Skeletal muscle satellite cell (primary cell): Measurements from ENCODE around the gene RTN4RL1.
A peak's percentile ranks its signal among the peaks of the same experiment; 100 is the strongest.

Source experiments
- H3K27me3 ChIP-seq: 2 replicates; pipeline ENCODE4 v1.7.0; 2013; ENCODE audit warnings: low read length; ENCODE audit not compliant: control insufficient read depth, insufficient read depth
- H3K36me3 ChIP-seq: 2 replicates; pipeline ENCODE4 v1.7.0; 2013; ENCODE audit warnings: mild to moderate bottlenecking, control low read depth, low read length; ENCODE audit not compliant: insufficient read depth
- H3K4me1 ChIP-seq: 2 replicates; pipeline ENCODE4 v1.7.0; 2013; ENCODE audit warnings: low read length; ENCODE audit not compliant: control insufficient read depth, insufficient read depth
- H3K4me2 ChIP-seq: 2 replicates; pipeline ENCODE4 v1.7.0; 2013; ENCODE audit warnings: mild to moderate bottlenecking, low read length
- H3K4me3 ChIP-seq: 2 replicates; pipeline ENCODE4 v1.7.0; 2013; ENCODE audit warnings: low read length
- H3K9ac ChIP-seq: 2 replicates; pipeline ENCODE4 v1.7.0; 2013; ENCODE audit warnings: mild to moderate bottlenecking, low read depth, low read length, moderate library complexity
- H3K9me3 ChIP-seq: replicated peaks from 2 replicates; pipeline ENCODE4 v1.7.0; 2013; ENCODE audit warnings: mild to moderate bottlenecking, control low read depth, low read length

Gene RTN4RL1

DNA sequence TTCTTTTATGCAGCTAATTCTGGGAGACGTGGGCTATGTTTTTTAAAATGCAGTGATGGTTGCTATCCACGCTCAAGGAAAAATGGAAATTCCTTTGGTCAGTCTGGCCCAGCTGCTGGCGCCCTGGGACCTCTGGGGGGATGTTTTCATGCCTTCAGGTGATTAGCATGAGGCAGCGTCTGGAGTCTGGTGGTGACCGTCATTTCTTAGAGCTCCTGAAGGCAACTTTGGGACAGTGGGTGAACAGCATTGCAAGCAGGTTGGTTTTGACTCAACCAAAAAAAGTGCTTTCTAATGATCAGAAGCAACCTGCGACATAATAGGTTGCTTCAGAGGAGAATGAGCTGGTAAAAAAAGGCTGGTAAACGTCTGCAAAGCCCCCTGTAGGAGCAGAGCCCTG, 113.0 kb downstream of the RTN4RL1 start:
- no peak overlapping the region for H3K4me2 ChIP-seq
- peaks cover 75% of the 10 kb centered on the region for H3K27me3 ChIP-seq
- H3K9ac ChIP-seq: no peak overlapping the region
- H3K4me3 ChIP-seq: no peak overlapping the region
- H3K9me3 ChIP-seq: no peaks in the 10 kb centered on the region
- H3K36me3 ChIP-seq: no peaks in the 10 kb centered on the region
- H3K4me1 ChIP-seq: peaks cover 14% of the 10 kb centered on the region

DNA sequence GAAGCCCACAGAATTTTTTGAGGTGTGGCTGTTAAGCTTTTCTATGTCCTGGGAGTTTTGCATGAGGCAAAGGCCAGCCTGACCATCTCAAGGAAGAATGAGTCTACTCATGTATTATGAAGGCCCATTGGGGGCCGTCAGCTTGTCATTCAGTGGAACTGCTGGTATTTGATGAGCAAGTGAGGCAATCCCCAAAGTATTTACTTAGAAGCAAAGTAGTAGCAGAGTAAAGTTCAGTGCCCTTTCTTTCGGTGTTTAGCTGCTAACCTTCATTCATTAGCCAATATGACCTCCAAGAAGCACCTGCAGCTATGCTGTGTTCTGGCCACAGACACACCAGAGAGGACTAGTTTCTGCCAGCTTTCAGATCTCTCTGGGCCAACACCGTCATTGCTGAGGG, 115.1 kb downstream of the RTN4RL1 start:
- no peaks in the 10 kb centered on the region for H3K36me3 ChIP-seq
- no peak overlapping the region for H3K4me3 ChIP-seq
- peaks cover 14% of the 10 kb centered on the region for H3K4me1 ChIP-seq
- no peaks in the 10 kb centered on the region for H3K9me3 ChIP-seq
- H3K27me3 ChIP-seq: peaks cover 76% of the 10 kb centered on the region
- H3K9ac ChIP-seq: no peak overlapping the region
- no peak overlapping the region for H3K4me2 ChIP-seq

DNA sequence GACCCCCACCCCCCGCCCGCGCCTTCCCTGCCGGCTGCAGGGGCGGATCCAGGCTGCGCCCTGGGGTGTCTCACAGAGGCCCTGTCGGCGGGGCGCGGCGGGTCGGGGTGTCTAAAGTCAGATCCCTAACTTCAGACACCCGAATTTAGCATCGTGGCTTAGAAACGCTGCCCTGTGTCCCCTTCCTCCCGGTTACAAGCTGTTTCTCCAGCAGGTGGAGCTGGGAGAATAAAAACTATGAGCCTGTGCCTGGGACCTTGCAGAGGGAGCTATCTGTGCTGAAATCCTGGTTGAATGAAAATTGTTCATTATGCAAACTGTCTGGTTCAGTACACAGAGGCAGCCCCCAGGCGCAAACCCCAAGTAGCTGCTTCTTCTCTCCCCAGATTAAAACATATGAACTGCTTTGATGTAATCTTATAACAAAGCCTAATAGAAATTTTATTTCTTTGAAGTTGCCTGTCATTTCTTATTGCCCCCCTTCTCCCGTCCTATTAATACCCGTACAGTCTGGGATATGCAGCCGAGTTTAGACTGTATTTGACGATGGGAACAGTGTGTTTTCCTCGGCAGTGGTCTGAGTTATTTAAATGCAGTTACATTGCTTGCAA, 116.3 kb downstream of the RTN4RL1 start:
- peak overlapping the region; percentile 61 for H3K4me3 ChIP-seq

GRCh38 chr17:1907909-1908698, 117.0 kb downstream of the RTN4RL1 start:
- H3K27me3 ChIP-seq: peaks cover 67% of the 10 kb centered on the region
- no peaks in the 10 kb centered on the region for H3K36me3 ChIP-seq
- H3K4me3 ChIP-seq: peak overlapping the region; percentile 61
- H3K4me2 ChIP-seq: peak overlapping the region; percentile 84
- peak overlapping the region; percentile 14 for H3K9ac ChIP-seq
- peaks cover 14% of the 10 kb centered on the region for H3K4me1 ChIP-seq
- H3K9me3 ChIP-seq: no peaks in the 10 kb centered on the region

More for the DNA sequence above, 116.3 kb downstream of the RTN4RL1 start:
- H3K9me3 ChIP-seq: no peaks in the 10 kb centered on the region
- peaks cover 14% of the 10 kb centered on the region for H3K4me1 ChIP-seq
- H3K27me3 ChIP-seq: peaks cover 70% of the 10 kb centered on the region
- H3K36me3 ChIP-seq: no peaks in the 10 kb centered on the region
- H3K4me2 ChIP-seq: peak overlapping the region; percentile 84
- peak overlapping the region; percentile 14 for H3K9ac ChIP-seq

GRCh38 chr17:1907216-1907631, 117.9 kb downstream of the RTN4RL1 start:
- H3K9me3 ChIP-seq: no peaks in the 10 kb centered on the region
- H3K27me3 ChIP-seq: peaks cover 61% of the 10 kb centered on the region

GRCh38 chr17:1906662-1907101, 118.5 kb downstream of the RTN4RL1 start:
- no peak overlapping the region for H3K4me3 ChIP-seq
- no peaks in the 10 kb centered on the region for H3K9me3 ChIP-seq
- H3K36me3 ChIP-seq: no peaks in the 10 kb centered on the region
- H3K4me1 ChIP-seq: peaks cover 14% of the 10 kb centered on the region
- H3K27me3 ChIP-seq: peaks cover 55% of the 10 kb centered on the region
- no peak overlapping the region for H3K4me2 ChIP-seq
- H3K9ac ChIP-seq: no peak overlapping the region

More at GRCh38 chr17:1907216-1907631, 117.9 kb downstream of the RTN4RL1 start:
- no peak overlapping the region for H3K9ac ChIP-seq
- H3K4me2 ChIP-seq: no peak overlapping the region
- H3K4me1 ChIP-seq: peaks cover 14% of the 10 kb centered on the region
- no peaks in the 10 kb centered on the region for H3K36me3 ChIP-seq
- H3K4me3 ChIP-seq: no peak overlapping the region

- Histone ChIP-seq H3K4me3 (no peak overlapping the region), H3K4me2 (no peak overlapping the region), H3K36me3 (no peaks in the 10 kb centered on the region), H3K9ac (no peak overlapping the region), H3K9me3 (no peaks in the 10 kb centered on the region), H3K27me3 (peaks cover 46% of the 10 kb centered on the region), H3K4me1 (peaks cover 14% of the 10 kb centered on the region)
These were observed 119.8 kb downstream of the RTN4RL1 start for GRCh38 chr17:1905190-1905913.

DNA sequence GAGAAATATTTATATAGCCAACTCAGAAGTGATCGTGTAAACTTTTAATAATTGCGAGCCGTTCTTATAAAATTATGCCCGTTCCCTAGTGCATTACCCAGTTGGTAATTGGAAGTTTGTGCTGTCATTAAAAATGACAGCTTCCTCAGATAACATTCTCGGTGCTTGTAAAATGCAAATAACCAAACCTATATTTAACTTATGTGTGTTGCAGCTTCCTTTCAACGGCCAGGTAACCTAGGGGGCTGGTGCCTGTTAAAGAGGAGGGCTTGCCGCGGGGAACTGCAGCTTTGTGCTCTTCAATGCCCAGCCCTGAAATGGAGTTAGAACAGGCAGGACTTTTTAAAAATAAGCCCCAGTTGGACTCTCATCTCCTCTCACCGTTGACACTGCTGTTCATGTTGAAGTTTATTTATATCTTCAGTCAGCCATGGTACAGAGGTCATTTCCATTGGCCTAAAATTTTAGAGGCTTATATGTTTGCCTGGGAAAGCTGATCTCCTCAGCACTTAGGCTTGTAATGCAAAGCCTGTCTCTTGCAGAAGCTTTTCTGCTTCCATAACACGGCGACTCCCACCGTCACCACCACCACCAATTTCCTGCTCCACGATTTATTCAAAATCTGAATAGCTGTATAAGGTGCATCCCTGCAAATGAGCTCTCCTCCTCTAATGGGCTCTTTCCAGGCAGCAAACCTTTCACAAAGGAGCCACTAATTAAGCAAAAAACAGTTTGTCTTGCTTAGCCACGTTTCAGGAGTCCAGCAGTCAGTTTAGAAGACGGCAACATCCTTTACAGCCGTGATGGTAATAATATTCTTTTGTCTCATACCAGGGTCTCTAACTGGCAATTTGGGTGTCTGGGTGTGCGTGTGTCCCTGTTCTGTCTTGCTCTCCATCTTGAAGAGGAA, 120.6 kb downstream of the RTN4RL1 start:
- H3K36me3 ChIP-seq: no peaks in the 10 kb centered on the region
- H3K4me2 ChIP-seq: no peak overlapping the region
- H3K4me1 ChIP-seq: peaks cover 14% of the 10 kb centered on the region
- H3K9ac ChIP-seq: no peak overlapping the region
- H3K27me3 ChIP-seq: peaks cover 39% of the 10 kb centered on the region
- no peaks in the 10 kb centered on the region for H3K9me3 ChIP-seq
- H3K4me3 ChIP-seq: no peak overlapping the region

DNA sequence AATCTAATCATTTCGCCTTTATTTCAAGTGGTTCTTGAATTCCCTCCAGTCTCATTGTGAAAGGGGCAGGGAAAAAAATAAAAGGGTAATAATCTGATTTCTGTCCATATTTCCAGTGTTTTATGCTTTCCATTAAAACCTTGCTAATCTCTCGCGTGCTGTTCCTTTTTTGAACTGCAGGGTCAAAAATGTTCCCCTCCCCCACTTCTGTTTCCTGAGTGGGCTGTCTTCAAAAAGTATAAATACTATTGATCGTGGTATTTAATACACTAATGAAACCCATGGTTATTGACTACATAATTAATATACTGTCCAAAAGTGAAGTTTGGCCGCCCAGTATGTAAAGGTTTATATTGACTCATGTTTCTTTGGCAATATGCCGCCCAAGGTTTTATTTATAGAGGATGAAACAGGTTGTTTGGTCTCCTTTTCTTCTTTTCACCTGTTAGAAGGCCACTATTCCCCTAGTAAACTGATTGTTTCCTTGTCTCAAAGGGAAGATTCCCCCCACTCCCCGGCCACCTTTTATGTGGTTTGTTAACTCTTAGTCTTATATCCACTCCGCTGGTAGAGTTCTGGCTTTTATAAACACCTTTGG, 125.6 kb downstream of the RTN4RL1 start:
- Histone ChIP-seq H3K36me3 (peaks cover 38% of the 10 kb centered on the region), H3K9me3 (no peaks in the 10 kb centered on the region), H3K27me3 (no peaks in the 10 kb centered on the region), H3K4me2 (no peak overlapping the region), H3K4me1 (no peaks in the 10 kb centered on the region), H3K9ac (no peak overlapping the region), H3K4me3 (no peak overlapping the region)

- Histone ChIP-seq H3K9me3 (no peaks in the 10 kb centered on the region), H3K9ac (no peak overlapping the region), H3K4me1 (no peaks in the 10 kb centered on the region), H3K4me3 (no peak overlapping the region), H3K27me3 (no peaks in the 10 kb centered on the region), H3K36me3 (peaks cover 42% of the 10 kb centered on the region), H3K4me2 (no peak overlapping the region)
These were observed 126.3 kb downstream of the RTN4RL1 start for GRCh38 chr17:1898872-1899271.
